GM19099 (cell line): Measurements from ENCODE around the gene ZSWIM1.

Experiments
- POLR2A ChIP-seq: IDR thresholded peaks from 3 replicates; pipeline ENCODE4 v1.6.1; 2011; ENCODE audit warnings: low read depth; ENCODE audit not compliant: insufficient read length; ENCODE audit errors: extremely low read depth

ZSWIM1 gene

DNA sequence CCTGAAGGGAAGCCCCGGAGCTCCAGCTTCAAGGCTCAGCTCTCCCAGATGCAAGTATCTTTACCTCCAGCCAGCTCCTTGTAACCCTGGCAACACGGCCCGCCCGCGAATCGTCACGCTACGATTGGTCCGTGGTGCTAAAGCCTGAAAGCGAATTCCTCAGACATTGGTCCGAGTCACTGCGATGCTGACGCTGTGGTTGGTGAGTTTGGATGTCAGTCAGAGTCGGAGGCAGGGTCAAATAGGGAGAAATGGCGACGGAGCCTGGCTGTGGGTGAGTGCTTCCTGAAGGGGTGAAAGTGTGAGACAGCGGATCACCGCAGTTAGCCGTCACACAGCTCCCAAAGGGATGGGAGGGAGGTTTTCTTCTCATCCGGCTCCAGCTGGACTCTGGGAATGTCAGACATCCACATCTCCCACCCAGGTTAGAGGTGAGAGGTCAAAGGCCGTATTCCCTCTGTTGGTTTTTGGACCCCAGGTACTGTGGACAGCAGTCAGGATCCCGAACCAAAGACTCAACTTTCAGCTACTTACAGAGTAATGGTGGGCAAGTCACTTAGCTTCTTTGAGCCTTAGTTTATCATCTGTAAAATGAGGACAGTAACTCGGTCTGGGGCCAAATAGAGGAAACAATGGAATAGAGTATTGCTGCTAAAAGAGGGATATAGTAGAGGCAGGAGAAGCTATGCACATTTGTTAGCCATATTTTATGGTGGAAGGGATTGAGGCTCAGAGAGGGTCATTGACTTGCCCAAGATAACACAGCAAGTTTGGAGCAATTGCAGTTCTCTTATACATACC is at the start of gene ZSWIM1:
Gene ZSWIM1, plus strand, starts transcription at position 240 of the 801 bp plus-strand sequence. CDS start 1,366 bp downstream, outside the sequence.
- peak; percentile 89 for TF ChIP-seq POLR2A

DNA sequence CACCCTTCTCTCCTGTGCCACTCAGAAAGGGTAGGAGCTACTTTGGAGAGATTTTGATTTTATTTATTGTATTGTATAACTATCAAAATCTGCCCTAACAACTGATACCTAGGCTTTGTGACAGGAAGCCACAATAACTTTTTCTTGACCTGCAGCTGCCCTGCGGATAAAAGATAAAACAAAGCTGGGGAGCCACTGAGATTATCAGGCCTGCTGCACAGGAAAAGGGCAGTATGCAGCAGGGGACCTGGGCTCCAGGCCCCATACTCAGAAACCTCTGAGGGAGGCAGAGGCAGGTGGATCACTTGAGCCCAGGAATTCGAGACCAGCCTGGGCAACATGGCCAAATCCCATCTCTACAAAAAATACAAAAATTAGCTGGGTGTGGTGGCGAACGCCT is 48.4 kb upstream of the ZSWIM1 start:
- TF ChIP-seq POLR2A: no peak

DNA sequence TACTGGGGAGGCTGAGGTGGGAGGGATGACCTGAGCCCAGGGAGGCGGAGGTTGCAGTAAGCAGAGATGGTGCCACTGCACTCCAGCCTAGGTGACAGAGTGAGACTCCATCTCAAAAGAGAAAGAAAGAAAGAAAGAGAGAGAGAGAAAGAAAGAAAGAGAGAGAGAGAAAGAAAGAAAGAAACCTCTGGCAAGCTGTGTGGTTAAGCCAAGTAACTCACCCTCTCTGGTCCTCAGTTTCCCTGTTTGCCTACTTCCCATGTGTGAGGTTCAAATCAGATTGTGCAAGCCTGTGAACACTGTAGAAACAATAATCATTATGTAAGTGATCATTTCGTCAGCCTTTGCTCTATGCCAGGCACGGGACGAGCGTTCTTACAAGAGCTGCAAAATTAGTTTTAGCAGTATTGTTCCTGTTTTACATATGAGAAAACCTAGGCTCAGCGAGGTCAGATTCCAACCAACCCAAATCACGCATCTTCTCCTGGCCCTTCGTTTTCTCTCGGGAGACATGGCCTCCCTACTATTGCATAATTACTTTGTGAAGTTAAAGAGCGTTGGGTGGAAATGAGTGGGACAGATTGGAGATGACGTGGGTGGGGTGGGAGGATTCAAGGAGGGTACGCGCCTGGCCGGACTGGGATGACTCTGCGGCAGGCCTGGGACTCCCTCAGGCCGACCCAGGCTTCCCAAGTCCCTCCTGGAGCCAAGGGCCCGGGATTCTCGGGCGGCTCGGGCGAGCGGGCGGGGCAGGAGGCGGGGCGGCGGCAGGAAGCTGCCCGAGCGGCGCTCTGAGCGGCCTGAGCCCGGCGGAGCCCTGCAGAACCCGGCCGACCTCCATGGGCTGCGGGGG is 47.8 kb upstream of the ZSWIM1 start, which contains the start of gene SNX21:
Gene SNX21, plus strand, starts transcription at position 770 of the 853 bp plus-strand sequence. CDS start 121 bp downstream, outside the sequence.
- no peak for TF ChIP-seq POLR2A

DNA sequence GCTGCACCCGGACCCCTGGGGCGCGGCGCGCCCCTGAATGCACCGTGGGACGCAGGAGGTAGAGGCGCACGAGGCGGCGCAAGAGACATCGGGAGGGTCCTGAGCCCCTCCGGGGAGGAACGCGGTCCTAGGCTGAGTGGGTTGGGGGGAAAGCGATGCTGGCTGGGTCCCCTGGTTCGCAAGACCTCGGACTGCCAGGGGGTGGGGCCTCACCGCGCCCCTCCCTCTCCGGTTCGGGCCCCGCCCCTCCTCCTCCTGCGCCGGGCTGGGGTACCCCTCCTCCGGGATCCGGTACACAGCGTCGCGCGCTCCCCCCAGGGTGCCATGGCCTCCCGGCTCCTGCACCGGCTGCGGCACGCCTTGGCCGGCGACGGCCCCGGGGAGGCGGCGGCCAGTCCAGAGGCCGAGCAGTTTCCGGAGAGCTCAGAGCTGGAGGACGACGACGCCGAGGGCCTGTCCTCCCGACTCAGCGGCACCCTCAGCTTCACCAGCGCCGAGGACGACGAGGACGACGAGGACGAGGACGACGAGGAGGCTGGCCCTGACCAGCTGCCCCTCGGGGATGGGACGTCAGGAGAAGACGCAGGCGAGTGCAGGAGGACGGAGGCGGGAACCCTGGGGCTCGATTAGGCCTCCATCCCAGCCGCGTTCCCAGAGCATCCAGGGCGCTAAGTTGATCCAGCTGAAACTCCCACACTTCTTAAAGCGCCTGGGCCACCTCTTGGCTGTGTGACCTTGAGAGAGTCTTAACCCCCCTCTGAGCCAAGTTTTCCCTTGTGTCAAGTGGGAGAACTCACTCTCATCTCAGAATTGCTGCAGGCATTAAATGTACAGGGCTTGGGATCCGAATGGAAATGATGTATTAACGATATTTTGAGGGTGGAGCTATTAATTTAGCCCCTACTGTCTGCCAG is 46.9 kb upstream of the ZSWIM1 start:
- TF ChIP-seq POLR2A: no peak

DNA sequence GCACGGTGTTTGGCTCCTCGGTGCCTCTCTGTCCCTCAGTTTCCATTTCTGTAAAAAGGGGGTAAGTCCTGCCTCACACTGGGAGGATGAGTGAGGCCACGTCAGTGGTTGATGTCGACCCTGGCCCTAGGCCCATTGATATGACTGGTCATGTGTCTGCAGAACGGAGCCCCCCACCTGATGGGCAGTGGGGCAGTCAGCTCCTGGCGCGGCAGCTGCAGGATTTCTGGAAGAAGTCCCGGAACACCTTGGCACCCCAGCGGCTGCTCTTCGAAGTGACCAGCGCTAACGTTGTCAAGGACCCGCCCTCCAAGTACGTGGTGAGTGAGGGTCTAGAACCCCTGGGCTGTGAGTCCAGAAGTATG is 46.2 kb upstream of the ZSWIM1 start:
- TF ChIP-seq POLR2A: no peak

DNA sequence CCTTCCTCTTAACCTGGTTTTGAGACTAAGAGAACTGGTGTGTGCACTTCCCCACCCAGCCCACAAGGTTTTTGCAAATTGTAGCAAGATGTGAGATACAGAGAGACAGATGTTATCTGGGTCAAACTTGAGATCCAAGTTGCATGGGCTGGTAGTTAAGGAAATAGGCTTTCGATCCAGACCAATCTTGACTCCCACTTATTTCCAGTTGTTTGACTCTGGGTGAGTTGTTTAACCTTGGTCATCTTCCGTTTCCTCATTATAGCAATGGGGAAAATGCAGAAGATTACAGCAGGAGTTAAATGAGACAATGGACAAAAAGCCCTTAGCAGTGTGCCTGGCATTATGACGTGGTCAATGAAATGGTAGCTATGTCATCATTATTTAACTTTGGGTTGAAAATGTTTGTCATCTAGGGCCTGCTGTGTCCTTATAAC is 45.7 kb upstream of the ZSWIM1 start:
- TF ChIP-seq POLR2A: no peak

DNA sequence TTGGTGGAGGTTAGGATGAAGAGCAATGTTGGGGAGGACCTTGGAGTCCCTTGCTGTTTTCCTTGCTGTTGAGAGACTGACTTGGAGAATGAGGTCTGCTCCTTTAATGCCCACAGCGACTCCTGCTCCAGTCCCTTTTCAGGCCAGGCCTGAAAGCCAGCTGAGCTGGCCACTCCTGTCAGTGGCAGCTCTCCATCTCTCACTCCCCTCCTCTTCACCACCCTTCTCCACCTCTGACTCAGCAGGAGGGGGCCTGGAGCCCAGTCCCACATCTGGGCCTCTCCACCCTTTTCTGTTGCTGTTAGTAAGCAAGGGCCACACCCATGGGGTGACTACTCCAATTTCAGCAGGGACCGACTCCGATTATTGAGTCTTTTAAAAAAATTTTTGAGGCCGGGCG is 45.2 kb upstream of the ZSWIM1 start:
- no peak for TF ChIP-seq POLR2A

DNA sequence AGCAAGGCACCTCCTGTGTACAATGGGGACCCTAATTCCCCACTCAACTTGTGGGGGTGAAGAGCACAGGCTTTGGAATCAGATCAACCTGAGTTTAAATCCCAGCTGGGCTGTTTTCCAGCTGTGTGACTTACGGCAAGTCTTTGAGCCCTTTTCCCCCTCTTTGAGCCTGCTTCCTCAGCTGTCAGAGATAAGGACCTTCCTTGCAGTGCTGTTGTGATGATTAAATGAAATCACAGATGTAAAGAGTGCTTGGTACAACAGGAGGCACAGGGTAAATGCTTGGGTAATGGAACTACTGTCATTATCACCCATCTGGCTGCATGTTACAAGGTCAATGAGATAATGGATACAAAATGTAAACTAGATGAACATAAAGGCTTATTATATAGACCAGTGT is 44.2 kb upstream of the ZSWIM1 start:
- TF ChIP-seq POLR2A: no peak

DNA sequence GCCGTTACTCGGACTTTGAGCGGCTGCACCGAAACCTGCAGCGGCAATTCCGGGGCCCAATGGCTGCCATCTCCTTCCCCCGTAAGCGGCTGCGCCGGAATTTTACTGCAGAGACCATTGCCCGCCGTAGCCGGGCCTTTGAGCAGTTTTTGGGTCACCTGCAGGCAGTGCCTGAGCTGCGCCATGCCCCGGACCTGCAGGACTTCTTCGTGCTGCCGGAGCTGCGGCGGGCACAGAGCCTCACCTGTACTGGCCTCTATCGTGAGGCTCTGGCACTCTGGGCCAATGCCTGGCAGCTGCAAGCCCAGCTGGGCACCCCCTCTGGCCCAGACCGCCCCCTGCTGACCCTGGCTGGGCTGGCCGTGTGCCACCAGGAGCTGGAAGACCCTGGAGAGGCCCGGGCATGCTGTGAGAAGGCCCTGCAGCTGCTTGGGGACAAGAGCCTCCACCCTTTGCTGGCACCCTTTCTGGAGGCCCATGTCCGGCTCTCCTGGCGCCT is 40.3 kb upstream of the ZSWIM1 start:
- TF ChIP-seq POLR2A: no peak

DNA sequence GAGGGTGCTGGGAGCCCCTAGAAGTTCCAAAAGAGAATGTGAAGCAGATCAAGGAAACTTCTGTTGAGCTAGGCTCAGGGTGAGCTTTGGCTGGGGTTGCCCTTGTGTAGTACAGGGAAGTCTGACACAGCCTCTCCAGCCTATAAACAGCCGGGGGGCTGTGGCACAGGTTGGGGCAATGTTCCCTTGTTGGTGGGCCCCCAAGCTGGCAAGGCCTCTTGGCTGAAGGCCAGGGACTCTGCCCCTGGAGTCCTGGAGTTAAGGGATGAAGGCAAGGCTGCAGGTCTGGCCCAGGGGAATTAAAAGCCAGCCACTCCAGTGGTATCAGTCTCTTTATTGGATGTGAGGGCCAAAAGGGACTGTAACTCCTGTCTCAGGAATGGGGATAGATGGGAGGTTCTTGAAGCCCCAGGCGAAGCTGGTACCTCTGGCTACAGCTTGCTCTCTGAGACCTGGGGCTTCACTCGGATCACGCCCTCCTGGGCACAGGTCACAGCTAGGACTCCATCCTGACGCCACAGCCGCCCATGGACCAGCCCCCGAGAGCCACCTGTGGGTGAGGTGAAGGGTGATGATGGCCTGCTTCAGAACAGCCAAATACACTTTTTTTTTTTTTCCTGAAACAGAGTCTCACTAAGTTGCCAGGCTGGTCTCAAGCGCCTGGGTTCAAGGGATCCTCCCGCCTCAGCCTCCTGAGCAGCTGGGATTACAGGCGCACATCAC is 39.5 kb upstream of the ZSWIM1 start:
- no peak for TF ChIP-seq POLR2A

DNA sequence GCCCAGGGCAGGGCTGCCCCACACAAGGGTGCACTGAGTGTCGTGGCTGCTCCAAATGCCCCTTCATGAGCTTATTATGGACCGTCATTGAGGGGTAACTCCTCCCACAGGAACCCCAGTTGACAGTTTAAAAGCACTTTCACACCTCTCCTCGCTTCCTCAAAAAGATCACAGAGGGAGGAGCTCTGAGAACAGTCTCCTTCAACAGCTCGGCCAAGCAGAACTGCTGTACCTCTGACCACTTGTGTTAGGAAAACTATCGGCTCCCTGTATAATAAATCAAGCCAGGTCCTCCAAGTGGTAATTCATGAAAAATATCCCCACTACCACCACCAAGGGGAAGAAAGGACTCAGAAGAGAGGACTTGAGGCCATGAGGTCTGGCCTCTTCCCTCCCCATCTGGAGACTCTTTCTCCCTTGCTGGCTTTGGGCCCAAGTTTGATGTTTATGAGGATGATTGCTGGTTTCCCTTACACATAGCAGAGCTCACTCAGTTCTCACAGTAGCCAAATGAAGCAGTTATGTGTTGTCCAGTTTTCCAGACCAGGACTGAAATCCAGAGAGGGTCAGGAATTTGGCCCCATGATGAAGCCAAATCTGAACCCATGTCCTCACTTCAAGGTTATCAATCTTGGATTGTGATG is 38.7 kb upstream of the ZSWIM1 start:
- no peak for TF ChIP-seq POLR2A

DNA sequence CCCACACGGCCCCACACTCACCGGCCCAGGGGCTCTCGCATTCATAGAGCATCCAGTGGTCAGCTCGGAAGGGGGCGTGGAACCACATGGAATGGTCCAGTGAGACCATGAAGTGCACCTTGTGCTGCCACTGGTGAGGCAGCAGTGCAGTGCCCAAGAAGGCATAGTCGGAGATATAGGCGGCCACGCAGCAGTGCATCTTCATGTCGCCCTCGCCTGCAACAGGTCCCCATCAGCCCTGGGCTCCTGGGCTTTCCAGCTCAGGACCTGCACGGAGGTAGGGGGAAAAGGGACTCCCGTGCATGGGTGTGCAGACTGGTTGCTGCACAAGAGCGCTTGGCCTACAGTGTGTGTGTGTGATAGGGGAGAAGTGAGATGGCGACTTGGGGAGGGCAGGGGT is 37.5 kb upstream of the ZSWIM1 start:
- no peak for TF ChIP-seq POLR2A

DNA sequence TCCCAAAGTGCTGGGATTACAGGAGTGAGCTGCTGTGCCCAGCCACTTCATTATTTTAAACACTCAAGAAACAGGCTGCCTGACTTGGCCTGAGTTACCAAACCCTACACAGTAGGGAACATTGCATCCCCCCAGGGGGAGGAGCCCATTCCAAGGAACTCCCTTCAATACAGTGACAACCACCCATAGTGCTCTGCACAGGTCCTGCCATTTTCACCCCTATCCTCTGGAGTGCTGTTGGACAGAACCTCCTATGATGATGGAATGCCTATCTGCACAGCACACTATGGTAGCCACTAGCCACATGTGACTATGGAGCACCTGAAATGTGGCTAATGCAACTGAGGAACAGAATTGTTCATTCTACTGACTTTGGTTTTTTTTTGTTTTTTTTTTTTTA is 35.6 kb upstream of the ZSWIM1 start:
- TF ChIP-seq POLR2A: no peak

DNA sequence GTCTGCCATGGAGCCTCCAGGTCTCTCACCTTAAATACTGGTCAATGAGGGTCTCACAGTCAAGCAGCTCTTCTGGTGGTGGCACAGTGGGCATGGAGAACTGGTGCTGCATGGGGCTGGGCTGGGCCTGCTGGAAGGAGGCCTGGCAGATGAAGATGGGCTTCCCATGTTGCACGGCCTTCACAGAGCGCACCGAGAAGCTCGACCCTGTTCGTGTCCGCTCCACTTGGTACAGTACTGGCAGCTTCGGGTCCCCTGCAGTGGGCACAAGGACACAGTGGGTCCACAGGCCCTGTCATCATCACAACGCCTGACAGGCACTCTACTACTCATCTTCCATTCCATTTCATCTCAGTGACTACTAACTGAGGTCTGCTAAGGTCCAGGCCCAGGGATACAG is 32.6 kb upstream of the ZSWIM1 start:
- TF ChIP-seq POLR2A: no peak

DNA sequence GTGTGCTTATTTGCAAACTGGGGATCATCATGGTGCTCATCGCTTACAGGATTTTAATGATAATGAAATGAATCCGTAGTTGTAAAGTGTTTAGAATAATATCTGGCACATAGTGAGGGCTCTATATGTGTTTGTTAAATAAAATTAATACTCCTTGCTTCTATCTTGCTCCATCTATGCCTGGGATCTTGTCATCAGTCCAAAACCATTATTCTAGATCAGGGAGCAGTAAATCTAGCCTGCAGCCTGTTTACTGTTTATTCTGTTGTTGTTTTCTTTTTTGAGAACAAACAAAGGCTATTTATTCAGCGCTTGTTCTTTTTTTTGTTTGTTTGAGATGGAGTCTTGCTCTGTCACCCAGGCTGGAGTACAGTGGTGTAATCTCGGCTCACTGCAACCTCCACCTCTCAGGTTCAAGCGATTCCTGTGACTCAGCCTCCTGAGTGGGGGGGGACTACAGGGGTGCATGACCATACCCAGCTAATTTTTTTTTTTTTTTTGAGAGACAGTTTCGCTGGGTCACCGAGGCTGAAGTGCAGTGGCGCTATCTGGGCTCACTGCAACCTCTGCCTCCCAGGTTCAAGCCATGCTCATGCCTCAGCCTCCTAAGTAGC is 32.0 kb upstream of the ZSWIM1 start:
- no peak for TF ChIP-seq POLR2A
